Measurements from ENCODE around the gene NCKAP5L.

The NCKAP5L gene

DNA sequence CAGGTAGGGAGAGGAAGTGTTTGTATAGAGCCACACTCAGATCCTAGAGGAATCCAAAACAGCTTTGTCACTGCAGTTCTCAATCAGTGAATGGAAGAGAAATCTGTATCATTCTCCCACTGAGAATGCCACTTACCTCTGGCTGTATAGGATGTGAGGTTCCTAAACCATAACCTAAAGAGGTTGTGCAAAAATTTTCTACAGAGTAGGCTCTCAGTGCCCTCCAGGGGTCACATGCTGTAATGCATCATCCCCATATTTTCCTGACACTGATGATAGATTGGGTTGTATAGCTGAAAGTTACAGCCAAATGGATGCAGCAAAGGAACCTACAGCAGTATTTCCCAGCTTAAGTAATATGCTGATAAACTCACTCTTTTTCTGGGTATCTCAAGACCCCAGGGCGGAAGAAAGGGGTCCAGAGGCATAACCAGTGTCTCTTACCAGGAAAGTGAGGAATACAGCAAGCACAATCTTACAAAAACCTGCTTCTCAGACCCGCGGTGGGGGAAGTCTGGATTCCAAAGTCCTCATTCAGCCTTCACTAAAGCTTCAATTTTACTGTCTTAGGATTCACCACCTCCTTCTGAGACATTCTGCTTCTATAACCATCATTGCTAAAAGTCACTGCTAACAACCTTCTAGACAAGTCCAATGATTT is 10.9 kb upstream of the NCKAP5L start:
- Histone ChIP-seq H3K27me3 (ENCODE audit: insufficient read depth, low read length) (no peaks in the 10 kb centered on the region), H2AFZ (ENCODE audit: low read length, unreplicated experiment) (no peak overlapping the region), H3K4me3 (ENCODE audit: low read depth, low read length) (no peak overlapping the region)

DNA sequence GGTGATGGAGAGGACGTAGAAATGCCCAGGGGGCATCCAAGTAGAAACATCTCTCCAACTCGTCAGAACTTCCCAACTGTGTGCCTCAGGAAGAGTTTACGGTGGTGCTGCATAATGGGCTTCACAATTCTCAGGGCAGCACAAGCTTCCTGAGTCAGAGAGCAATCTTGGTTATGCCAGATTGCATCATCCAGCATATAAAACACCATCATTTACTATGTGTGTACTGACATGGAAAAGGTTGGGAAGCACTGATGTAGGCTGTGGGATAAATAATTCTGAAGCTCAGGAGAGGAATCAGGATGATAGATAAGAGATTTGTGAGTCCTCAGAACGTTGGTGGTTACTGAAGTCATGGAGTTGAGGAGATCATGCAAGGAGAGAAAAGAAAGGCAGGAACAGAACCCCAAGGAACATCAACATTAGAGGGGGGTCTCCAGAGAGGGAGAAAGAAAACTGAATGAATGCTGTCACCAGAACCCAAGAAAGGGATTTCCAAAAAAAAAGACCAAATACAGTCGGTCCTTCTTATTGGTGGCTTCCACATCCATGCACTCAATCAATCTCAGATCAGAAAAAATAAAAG is 4.7 kb upstream of the NCKAP5L start:
- no peak overlapping the region for H2AFZ ChIP-seq (ENCODE audit: low read length, unreplicated experiment)
- H3K27ac ChIP-seq (ENCODE audit: low read depth, low read length) = no peak overlapping the region
- H3K36me3 ChIP-seq (ENCODE audit: insufficient read depth, low read length) = no peaks in the 10 kb centered on the region
- peaks cover 7% of the 10 kb centered on the region for H3K4me1 ChIP-seq (ENCODE audit: control insufficient read depth, insufficient read depth, low read length, unreplicated experiment)
- no peaks in the 10 kb centered on the region for H3K27me3 ChIP-seq (ENCODE audit: insufficient read depth, low read length)
- H3K79me2 ChIP-seq (ENCODE audit: control insufficient read depth, insufficient read depth, low read length, unreplicated experiment) = no peaks in the 10 kb centered on the region
- no peak overlapping the region for H3K4me3 ChIP-seq (ENCODE audit: low read depth, low read length)

More for the DNA sequence above, 10.9 kb upstream of the NCKAP5L start:
- H3K79me2 ChIP-seq (ENCODE audit: control insufficient read depth, insufficient read depth, low read length, unreplicated experiment) = peaks cover 10% of the 10 kb centered on the region
- H3K27ac ChIP-seq (ENCODE audit: low read depth, low read length) = no peak overlapping the region
- H3K36me3 ChIP-seq (ENCODE audit: insufficient read depth, low read length) = no peaks in the 10 kb centered on the region
- H3K4me1 ChIP-seq (ENCODE audit: control insufficient read depth, insufficient read depth, low read length, unreplicated experiment) = peaks cover 10% of the 10 kb centered on the region

DNA sequence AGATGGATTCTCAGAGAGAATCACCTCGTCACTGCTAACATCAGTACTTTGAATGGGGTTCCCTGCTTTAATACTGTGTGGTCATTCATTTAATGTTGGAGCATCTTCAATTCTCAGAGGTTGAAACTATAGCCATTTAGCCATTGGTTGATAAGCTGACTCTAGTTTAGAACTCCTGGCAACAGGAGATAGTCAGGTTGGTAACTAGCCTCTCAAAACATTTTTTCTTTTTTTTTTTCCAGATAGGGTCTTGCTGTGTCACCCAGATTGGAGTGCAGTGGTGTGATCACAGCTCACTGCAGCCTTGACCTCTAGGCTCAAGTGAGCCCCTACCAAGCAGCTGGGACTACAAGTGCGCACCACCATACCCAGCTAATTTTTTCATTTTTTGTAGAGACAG is 3.5 kb upstream of the NCKAP5L start:
- H3K27me3 ChIP-seq (ENCODE audit: insufficient read depth, low read length) = no peaks in the 10 kb centered on the region
- H3K79me2 ChIP-seq (ENCODE audit: control insufficient read depth, insufficient read depth, low read length, unreplicated experiment) = peaks cover 10% of the 10 kb centered on the region
- H3K4me3 ChIP-seq (ENCODE audit: low read depth, low read length) = no peak overlapping the region
- peaks cover 11% of the 10 kb centered on the region for H3K4me1 ChIP-seq (ENCODE audit: control insufficient read depth, insufficient read depth, low read length, unreplicated experiment)
- H3K36me3 ChIP-seq (ENCODE audit: insufficient read depth, low read length) = no peaks in the 10 kb centered on the region
- no peak overlapping the region for H3K27ac ChIP-seq (ENCODE audit: low read depth, low read length)
- H2AFZ ChIP-seq (ENCODE audit: low read length, unreplicated experiment) = no peak overlapping the region

DNA sequence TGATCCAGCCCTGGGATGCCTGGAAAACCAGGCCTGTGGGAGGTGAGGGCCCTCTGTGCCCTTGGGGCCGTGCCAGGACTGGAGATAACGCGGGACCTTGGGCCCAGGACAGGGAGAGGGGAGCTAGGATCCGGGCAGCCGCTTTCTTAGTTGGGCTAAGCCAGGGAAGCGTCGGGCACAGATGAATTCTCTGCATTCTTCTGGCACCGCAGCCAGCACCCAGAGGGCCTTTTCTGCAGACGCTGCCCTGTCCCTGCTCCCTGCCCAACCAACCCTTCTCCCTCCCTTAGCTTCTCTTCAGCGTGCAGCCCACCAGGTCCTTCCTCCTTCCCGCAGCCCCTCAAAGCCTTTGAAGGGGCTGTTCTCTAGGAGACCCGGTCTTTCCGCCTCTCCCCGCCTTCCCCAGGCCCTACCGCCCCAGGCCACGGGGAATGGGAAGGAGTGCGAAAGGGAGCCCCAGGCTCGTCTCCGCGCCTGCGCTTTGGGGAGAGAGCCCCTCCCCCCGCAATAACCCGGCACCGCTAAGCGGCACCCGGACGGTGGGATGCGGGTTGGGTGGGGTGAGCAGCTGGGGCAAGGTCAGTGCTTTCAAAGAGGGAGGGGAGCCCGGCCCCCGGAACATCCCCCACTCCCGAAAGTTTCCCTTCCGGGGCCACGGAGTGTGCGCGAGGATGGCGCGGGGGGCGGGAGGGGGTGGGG is 663 bp downstream of the NCKAP5L start:
- no peaks in the 10 kb centered on the region for H3K27me3 ChIP-seq (ENCODE audit: insufficient read depth, low read length)

DNA sequence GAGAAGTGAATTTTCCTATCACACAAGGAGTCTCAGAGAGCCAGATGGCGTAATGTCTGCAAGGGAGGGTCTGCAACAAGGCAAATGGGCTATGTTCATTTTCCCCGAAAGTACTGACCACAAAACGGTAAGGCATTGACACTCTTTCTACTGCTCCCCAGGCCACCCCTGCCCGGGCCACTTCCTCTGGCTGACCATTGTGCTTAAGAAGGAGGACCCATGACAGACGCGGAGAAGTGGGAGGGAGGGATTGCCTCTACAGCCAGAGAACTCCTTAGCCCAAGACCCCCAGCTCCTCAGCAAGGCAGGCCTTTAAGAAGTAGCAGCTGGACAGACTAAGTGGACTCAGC is 1.2 kb downstream of the NCKAP5L start:
- H3K4me3 ChIP-seq (ENCODE audit: low read depth, low read length) = peak overlapping the region; percentile 88
- peaks cover 51% of the 10 kb centered on the region for H3K79me2 ChIP-seq (ENCODE audit: control insufficient read depth, insufficient read depth, low read length, unreplicated experiment)
- H3K27ac ChIP-seq (ENCODE audit: low read depth, low read length) = peak overlapping the region; percentile 77
- H3K27me3 ChIP-seq (ENCODE audit: insufficient read depth, low read length) = no peaks in the 10 kb centered on the region
- peaks cover 47% of the 10 kb centered on the region for H3K4me1 ChIP-seq (ENCODE audit: control insufficient read depth, insufficient read depth, low read length, unreplicated experiment)
- H3K36me3 ChIP-seq (ENCODE audit: insufficient read depth, low read length) = no peaks in the 10 kb centered on the region
- no peak overlapping the region for H2AFZ ChIP-seq (ENCODE audit: low read length, unreplicated experiment)

More for the DNA sequence above, 663 bp downstream of the NCKAP5L start:
- Histone ChIP-seq H3K4me3 (ENCODE audit: low read depth, low read length) (peak overlapping the region; percentile 88), H3K27ac (ENCODE audit: low read depth, low read length) (peak overlapping the region; percentile 77), H3K79me2 (ENCODE audit: control insufficient read depth, insufficient read depth, low read length, unreplicated experiment) (peaks cover 46% of the 10 kb centered on the region), H2AFZ (ENCODE audit: low read length, unreplicated experiment) (no peak overlapping the region), H3K4me1 (ENCODE audit: control insufficient read depth, insufficient read depth, low read length, unreplicated experiment) (peaks cover 47% of the 10 kb centered on the region), H3K36me3 (ENCODE audit: insufficient read depth, low read length) (no peaks in the 10 kb centered on the region)

DNA sequence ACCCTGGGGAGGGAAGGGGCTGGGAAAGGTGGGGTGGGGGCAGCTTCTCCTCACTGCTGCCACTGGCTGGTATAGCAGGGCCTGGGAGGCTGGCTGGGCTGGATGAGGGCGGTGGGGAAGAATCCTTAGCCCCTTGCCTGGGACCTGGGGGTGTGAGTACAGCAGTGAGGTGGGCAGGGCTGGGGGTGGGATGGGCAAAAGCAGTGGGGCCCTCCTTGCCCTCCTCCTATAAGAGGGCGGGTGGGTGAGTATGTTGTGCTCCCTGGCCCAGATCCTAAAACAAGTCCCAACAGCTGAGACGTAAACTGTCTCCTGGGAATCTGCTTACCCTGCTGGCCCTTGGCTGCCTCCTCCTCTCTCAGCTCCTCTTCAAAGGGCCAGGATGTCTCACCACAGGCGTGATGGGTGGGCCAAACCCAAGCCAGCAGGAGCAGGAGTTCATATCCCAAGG is 2.2 kb downstream of the NCKAP5L start:
- Histone ChIP-seq H3K36me3 (ENCODE audit: insufficient read depth, low read length) (no peaks in the 10 kb centered on the region), H2AFZ (ENCODE audit: low read length, unreplicated experiment) (no peak overlapping the region), H3K4me1 (ENCODE audit: control insufficient read depth, insufficient read depth, low read length, unreplicated experiment) (peaks cover 47% of the 10 kb centered on the region), H3K27me3 (ENCODE audit: insufficient read depth, low read length) (no peaks in the 10 kb centered on the region), H3K27ac (ENCODE audit: low read depth, low read length) (peak overlapping the region; percentile 77), H3K79me2 (ENCODE audit: control insufficient read depth, insufficient read depth, low read length, unreplicated experiment) (peaks cover 60% of the 10 kb centered on the region), H3K4me3 (ENCODE audit: low read depth, low read length) (peak overlapping the region; percentile 88)

DNA sequence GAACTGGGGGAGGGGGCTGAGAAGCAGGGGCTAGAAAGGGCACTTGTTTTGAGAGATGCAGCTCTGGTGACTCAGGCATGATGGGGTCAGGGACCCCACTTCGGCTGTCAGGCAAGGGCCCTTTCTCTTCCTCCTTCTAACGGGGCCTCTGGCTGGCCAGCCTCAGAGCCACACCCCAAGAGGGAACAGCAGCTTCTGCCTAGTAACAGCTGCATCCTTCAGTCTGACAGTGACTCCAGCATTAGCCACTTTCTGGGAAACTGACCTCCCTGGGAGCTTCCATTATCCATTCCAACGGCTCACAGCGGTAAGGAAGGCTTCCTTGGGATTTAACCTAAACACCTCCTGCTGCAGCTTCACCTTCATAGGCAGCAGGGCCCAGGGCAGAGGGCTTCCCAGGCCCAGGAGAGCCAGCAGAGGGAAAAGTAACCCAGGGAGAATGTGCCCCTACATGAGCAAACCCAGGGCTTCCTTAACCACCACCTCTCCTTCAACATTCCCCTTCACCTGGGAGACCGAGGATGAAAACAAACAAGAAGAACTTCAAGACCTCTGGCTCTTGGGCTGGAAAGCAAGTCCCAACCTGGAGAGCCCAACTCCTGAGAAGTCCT is 2.7 kb downstream of the NCKAP5L start:
- H3K27ac ChIP-seq (ENCODE audit: low read depth, low read length) = peak overlapping the region; percentile 77
- peak overlapping the region; percentile 88 for H3K4me3 ChIP-seq (ENCODE audit: low read depth, low read length)
- H3K36me3 ChIP-seq (ENCODE audit: insufficient read depth, low read length) = no peaks in the 10 kb centered on the region
- peaks cover 47% of the 10 kb centered on the region for H3K4me1 ChIP-seq (ENCODE audit: control insufficient read depth, insufficient read depth, low read length, unreplicated experiment)
- H3K79me2 ChIP-seq (ENCODE audit: control insufficient read depth, insufficient read depth, low read length, unreplicated experiment) = peaks cover 66% of the 10 kb centered on the region
- no peaks in the 10 kb centered on the region for H3K27me3 ChIP-seq (ENCODE audit: insufficient read depth, low read length)
- no peak overlapping the region for H2AFZ ChIP-seq (ENCODE audit: low read length, unreplicated experiment)

DNA sequence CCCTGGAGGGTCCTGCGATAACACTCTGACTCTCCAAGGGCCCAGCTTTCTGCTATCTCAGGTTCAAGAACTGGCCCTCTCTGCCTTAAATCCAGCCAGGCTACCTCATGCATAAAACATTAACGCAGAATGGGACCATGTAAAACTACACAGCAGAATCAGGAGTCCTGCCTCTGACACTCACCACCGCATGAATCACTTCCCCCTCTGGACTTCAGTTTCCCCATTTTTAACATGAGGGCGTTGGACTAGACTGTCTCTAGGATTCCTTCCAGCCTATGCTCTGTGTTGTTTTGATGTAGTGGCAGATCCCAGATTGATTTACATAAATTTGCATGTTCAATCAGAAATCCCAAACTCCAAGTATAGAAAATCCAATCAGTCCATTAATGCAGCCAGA is 3.3 kb downstream of the NCKAP5L start:
- H3K4me1 ChIP-seq (ENCODE audit: control insufficient read depth, insufficient read depth, low read length, unreplicated experiment) = peaks cover 48% of the 10 kb centered on the region
- H3K27ac ChIP-seq (ENCODE audit: low read depth, low read length) = peak overlapping the region; percentile 77
- no peaks in the 10 kb centered on the region for H3K36me3 ChIP-seq (ENCODE audit: insufficient read depth, low read length)
- no peaks in the 10 kb centered on the region for H3K27me3 ChIP-seq (ENCODE audit: insufficient read depth, low read length)
- no peak overlapping the region for H2AFZ ChIP-seq (ENCODE audit: low read length, unreplicated experiment)
- H3K79me2 ChIP-seq (ENCODE audit: control insufficient read depth, insufficient read depth, low read length, unreplicated experiment) = peaks cover 69% of the 10 kb centered on the region
- H3K4me3 ChIP-seq (ENCODE audit: low read depth, low read length) = peak overlapping the region; percentile 88

DNA sequence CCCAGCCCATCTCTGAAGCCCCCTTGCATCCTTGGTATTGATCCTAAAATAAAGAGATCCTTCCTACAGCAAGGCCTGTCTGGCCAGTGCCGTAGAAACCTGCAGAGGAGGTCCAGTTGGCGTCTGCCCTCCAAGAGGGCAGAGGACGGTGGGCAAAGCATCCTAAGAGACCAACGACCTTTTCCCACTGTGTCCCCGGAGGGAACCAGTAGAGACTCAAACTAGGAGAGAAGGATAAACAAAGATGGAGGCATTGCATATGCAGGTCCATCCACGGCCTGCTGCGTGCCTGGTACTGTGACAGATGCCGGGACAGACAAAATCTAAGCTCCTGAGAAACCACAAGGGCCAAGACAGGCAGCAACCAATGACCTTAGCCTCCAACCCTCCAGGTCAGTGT is 3.8 kb downstream of the NCKAP5L start:
- Histone ChIP-seq H3K27ac (ENCODE audit: low read depth, low read length) (peak overlapping the region; percentile 77), H3K79me2 (ENCODE audit: control insufficient read depth, insufficient read depth, low read length, unreplicated experiment) (peaks cover 74% of the 10 kb centered on the region)

DNA sequence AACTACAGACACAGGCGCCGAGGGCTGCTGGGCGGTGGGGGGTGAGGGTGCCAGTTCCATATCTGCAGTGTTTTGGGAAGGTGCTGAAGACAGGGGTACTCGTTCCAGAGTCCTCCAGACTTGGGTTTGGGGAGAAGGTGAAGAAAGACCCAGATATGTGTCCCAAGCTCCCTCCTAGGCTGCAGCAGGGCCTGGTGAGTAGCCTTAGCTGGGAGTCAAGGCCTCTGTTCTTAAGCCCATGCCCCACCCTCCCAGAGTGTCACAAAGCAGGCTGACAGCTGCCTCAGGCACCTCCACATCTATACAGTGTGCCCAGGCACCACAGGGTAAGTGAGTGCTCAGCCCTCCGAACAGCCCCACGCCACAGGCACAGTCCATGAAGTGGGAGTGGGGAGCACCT is 4.3 kb downstream of the NCKAP5L start:
- H3K4me3 ChIP-seq (ENCODE audit: low read depth, low read length) = no peak overlapping the region
- no peak overlapping the region for H2AFZ ChIP-seq (ENCODE audit: low read length, unreplicated experiment)
- no peaks in the 10 kb centered on the region for H3K27me3 ChIP-seq (ENCODE audit: insufficient read depth, low read length)
- H3K4me1 ChIP-seq (ENCODE audit: control insufficient read depth, insufficient read depth, low read length, unreplicated experiment) = peaks cover 48% of the 10 kb centered on the region
- peaks cover 76% of the 10 kb centered on the region for H3K79me2 ChIP-seq (ENCODE audit: control insufficient read depth, insufficient read depth, low read length, unreplicated experiment)
- H3K27ac ChIP-seq (ENCODE audit: low read depth, low read length) = no peak overlapping the region; the same call in 1 of the 2 replicates
- no peaks in the 10 kb centered on the region for H3K36me3 ChIP-seq (ENCODE audit: insufficient read depth, low read length)

More for the DNA sequence above, 3.8 kb downstream of the NCKAP5L start:
- H3K4me3 ChIP-seq (ENCODE audit: low read depth, low read length) = 0 out of 2 replicates have a peak overlapping the region, but pooled peaks have one; percentile 32
- no peaks in the 10 kb centered on the region for H3K27me3 ChIP-seq (ENCODE audit: insufficient read depth, low read length)
- H2AFZ ChIP-seq (ENCODE audit: low read length, unreplicated experiment) = no peak overlapping the region
- peaks cover 52% of the 10 kb centered on the region for H3K4me1 ChIP-seq (ENCODE audit: control insufficient read depth, insufficient read depth, low read length, unreplicated experiment)
- no peaks in the 10 kb centered on the region for H3K36me3 ChIP-seq (ENCODE audit: insufficient read depth, low read length)
